Stimulated activated CD8-positive, alpha-beta memory T cell treated with anti-CD3 and anti-CD28 coated beads, Interleukin-15, amount 100 ng/mL, for 48 hours (primary cell): ENCODE results near the gene IQGAP2.
A peak's percentile ranks its signal among the peaks of the same experiment; 100 is the strongest.
"Not testable (repeated sequence)": the region's sequence is repeated elsewhere in the genome, so short reads cannot be mapped to it uniquely, and the experiment has no call there.

ENCODE experiments used
- DNase-seq, 2 donors: peaks; one replicate each; pipeline ENCODE4 v3.0.0-alpha.2; 2020; ENCODE audit warnings: low read depth in 2 of 2

The IQGAP2 gene

DNA sequence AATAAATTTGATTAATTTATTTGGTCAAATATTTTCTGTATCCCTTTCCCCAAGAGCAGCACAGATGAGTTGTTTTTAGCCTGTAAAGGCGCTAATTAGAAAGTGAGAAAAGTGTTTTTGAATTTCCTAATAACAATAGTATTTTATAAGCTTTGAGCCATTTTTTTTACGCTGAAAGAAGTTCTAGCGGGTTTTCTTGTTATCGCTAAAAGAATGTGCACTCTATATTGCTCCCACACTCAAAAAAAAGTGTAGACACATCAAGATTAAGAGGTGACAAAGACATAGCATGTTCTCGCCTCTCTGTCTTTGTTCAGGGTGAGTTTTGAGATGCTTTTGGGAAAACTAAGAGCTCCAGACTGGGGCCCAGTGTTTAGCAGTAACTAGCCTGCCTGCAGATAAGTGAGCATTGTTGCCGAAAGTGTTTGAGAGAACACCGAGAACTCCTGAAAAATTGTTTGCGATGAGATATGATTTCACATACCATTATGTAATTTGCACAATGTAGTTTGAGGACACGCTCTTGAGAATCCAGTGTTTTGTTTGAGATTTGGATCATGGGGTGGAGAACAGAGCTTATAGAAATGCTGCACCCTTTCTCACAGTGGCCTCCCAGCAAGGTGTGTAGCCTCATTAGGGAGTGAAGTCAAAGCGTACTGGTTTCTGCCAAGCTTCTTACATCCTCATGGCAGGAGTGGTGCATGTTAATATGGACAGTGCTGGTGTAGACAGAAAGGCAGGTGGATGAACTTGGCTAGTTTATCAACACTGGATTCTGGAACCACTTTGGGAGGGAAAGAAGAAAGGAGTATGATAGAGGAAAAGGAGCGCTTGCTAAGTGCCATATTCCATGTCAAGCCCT lies 314.4 kb downstream of the IQGAP2 start:
- DNase-seq: no peak

DNA sequence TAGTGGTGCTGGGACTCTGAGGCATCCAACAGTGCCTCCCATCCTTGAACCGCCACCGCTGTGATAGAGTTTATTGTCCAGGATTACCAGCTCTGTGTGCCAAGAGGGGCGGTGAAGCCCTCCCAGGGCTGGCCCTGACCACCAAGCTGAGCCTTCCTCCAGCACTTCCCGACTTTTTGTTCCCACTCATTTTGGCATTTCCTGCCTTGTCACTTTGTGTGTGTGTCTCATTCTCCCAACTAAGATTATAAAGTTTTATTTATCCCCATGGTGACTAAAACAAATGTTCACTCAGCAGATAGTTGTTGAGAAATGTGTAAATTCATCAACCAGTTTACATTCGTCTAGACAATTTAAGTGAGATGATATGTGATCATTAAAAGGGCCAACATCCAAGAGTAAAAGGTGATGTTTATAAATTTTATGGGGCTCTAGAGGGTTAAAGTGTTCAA lies 315.3 kb downstream of the IQGAP2 start:
- no peak for DNase-seq

DNA sequence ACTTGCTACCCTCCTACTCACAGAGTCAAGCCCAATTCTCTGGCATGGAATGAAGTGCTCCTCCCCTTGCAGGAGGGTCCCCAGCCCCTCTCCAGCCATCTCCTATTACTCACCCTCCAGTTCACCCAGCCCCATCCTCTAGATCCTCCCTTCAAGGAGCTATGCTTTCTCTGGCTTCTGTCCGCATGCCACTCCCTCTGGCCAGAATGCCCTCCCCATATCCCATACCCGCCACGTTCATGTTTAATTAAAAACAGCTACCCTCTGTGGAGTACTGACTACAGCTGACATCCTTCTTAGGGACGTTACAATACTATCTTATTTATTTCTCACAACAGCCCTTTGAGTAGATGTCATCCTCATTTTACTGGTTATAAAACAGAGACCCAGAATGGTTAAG lies 315.8 kb downstream of the IQGAP2 start:
- no peak for DNase-seq

DNA sequence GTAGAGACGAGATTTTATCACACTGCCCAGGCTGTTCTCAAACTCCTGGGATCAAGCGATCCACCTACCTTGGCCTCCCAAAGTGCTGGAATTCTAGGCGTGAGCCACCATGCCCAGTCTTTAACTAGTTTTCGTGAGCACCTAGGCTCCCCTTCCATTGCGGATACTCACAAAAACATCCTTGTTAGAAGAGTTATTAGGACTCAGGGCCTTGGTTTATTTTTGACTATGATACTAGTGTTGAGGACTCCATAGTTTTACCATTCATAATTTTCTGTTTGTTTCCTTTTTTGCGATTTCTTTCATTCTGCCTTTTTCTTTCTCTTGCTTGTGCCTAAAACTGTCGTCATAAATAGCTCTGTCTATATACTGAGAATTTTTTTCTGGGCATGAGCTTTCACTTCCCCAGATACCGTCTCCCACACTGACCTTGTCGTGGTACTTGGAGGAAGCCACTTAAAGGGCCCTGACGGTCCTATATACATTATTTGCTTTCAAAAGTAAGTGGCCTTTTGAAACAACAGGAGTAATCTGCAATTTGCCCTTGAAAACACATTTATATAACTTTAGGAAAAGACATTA lies 318.0 kb downstream of the IQGAP2 start:
- DNase-seq: no peak

DNA sequence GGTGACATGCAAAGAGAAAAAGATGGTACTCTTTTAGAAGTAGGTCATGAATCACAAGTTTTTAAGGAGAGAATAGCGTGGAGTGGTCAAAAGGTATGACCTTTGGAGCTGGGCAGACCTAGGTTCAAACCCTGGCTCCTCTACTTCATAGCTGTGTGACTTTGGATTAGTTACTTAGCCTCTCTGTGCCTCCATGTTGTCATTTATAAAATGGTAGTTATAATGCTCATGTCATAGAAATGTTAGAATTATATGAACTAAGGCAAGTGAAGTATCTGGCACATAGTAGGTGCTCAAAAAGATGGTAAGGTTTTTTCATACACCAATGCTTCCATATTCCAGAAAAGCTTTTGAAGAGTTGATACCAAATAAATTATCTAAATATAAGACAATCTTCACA lies 320.2 kb downstream of the IQGAP2 start:
- no peak for DNase-seq

DNA sequence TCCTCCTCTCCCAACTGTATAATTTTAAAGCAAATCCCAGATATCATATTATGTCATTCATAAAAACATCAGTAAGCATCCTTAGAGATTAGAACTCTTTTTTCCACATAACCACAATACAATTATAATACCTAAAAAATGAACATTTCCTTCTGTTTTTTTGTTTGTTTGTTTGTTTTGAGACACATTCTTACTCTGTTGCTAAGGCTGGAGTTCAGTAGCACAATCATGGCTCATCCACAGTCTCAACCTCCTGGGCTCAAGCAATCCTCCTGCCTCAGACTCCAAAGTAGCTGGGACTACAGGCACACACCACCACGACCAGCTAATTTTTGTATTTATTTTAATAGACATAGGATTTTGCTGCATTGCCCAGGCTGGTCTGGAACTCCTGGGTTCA lies 320.8 kb downstream of the IQGAP2 start:
- no peak for DNase-seq

DNA sequence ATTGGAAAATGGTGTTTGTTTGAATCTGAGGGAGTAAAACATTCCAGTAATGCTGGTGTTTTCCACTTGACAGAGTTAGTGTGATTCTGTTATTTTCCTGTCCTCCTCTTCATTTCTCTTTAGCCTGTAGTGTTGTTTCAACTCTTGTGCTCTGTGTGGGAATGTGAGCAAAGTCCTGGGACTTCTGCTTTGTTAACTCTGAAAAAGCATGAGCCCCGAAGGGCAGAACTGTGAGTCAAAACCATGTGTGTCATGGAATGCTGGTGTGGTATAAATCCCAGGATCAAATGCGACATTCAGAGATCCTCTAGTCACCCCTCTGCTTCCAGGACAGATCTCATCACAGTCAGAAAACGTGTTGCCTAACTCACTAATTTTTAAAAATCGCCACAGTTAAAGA lies 321.8 kb downstream of the IQGAP2 start:
- no peak for DNase-seq

DNA sequence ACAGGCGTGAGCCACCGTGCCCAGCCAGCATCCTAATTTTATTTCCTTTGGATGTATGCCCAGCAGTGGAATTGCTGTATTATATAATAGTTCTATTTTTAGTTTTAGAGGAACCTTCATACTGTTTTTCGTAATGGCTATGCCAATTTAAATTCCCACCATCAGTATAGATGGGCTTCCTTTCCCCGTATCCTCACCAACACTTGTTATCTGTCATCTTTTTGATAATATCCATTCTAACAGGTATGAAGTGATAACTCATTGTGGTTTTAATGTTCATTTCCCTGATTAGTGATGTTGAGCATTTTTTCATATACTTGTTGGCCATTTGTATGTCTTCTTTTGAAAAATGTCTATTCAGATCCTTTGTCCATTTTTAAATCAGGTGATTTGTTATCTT lies 325.9 kb downstream of the IQGAP2 start:
- DNase-seq: no peak

DNA sequence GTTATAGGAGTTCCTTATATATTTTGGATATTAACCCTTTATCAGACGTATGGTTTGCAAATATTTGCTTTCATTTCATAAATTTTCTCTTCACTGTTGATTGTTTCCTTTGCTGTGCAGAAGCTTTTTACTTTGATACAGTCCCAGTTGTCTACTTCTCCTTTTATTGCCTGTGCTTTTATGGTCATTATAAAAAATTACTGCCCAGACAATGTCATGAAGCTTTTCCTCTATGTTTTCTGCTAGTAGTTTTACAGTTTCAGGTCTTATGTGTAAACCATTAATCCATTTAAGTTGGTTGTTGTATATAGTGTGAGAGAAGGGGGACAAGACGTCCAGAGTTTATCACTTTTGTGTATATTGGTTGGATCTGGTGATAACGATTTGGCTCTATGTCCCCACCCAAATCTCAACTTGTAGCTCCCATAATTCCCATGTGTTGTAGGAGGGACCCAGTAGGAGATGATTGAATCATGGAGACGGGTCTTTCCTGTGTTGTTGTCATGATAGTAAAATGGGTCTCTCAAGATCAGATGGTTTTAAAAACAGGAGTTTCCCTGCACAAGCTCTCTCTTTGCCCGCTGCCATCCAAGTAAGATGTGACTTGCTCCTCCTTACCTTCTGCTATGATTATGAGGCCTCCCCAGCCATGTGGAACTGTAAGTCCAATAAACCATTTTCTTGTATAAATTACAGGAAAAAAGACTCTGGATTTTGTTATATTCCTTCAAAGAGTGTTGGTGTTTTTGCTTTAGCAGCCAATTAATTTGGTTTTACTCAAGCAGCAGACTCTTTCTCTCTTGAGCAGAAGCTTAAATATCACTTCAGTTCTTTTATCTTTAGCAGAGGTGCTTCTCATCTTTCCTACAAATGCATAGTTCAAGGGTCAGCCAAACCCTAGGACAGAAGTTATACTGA lies 326.5 kb downstream of the IQGAP2 start:
- no peak for DNase-seq

DNA sequence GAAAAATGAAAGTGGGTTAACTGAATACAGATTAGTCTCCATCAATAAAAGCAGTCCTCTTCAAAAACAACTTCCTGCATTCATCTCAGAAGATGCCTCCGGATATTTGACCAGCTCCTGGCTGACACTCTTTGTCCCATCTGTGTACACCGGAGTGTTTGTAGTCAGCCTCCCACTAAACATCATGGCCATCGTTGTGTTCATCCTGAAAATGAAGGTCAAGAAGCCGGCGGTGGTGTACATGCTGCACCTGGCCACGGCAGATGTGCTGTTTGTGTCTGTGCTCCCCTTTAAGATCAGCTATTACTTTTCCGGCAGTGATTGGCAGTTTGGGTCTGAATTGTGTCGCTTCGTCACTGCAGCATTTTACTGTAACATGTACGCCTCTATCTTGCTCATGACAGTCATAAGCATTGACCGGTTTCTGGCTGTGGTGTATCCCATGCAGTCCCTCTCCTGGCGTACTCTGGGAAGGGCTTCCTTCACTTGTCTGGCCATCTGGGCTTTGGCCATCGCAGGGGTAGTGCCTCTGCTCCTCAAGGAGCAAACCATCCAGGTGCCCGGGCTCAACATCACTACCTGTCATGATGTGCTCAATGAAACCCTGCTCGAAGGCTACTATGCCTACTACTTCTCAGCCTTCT lies 329.4 kb downstream of the IQGAP2 start:
- DNase-seq: no peak

DNA sequence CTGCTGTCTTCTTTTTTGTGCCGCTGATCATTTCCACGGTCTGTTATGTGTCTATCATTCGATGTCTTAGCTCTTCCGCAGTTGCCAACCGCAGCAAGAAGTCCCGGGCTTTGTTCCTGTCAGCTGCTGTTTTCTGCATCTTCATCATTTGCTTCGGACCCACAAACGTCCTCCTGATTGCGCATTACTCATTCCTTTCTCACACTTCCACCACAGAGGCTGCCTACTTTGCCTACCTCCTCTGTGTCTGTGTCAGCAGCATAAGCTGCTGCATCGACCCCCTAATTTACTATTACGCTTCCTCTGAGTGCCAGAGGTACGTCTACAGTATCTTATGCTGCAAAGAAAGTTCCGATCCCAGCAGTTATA lies 329.9 kb downstream of the IQGAP2 start:
- DNase-seq: peak in 1 of 2 donors; percentile 45

DNA sequence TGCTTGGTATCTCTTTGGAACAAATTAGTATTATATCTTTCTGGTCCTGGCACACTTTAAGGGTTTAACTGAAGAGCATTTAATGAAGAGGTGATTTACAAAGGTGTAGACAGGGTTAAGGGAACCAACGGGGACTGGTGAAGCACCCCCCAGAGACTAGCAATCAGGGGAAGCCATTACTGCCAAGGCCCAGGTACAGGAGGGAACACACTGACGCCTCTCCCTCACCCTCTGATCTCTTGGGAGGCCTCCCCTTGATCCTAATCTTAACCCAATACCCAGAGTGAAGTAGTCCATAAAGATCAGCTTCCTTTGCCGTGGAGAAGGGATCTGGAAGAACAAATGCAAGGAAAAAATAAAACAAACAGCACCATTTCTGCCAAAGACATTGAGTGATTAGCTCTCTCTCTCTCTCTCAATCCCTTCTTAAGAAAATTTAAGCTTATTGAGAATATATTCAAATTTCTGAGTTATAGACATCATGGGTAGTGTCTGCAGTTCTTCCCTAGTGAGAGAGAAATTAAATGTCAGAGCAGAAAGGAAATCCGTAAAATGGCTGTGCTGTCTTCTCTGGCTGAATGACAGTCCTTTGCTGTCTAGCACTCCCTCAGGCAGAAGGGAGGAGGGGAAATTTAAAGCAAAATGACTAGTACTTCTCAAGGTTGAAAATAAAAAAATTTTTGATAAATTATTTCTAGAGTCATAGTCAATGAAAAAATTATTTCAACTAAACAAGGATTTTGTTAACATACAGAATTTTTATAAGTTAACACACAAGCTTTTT lies 332.9 kb downstream of the IQGAP2 start:
- DNase-seq: no peak

DNA sequence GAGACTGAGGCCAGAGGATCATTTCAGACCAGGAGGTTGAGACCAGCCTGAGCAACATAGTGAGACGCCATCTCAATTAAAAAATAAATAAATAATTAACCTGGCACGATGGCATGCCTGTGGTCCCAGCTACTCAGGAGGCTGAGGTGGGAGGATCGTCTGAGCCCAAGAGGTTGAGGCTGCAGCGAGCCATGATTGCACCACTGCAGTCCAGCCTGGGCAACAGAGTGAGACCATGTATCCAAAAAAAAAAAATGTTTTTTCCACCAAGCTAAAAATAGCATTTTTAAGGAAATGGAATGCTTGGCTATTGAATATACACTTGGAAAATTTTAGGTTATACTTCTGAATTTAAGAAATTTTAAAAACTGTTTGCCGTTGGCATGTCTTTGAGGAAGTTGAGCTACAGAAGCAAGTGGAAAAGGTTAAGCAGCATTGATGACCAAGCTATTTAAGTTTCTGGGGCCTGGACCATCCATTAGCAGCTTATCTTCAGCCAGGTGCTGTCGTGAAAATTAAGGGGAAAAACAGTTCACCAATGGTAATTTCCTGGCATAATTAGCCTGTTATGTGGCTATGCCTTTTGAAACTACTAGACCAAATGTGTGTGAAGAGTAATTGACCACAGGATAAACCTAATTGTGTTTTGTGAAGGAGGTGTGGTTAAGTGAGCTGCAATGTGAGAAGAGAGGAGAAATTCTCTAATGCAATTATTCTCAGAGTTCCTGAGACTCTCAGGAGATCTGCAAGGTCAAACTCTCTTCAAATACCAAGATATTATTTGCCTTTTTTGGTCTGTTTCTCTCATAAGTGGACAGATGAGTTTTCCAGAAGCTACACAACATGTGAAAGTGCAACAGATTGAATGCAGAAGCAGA lies 333.8 kb downstream of the IQGAP2 start:
- DNase-seq: no peak

DNA sequence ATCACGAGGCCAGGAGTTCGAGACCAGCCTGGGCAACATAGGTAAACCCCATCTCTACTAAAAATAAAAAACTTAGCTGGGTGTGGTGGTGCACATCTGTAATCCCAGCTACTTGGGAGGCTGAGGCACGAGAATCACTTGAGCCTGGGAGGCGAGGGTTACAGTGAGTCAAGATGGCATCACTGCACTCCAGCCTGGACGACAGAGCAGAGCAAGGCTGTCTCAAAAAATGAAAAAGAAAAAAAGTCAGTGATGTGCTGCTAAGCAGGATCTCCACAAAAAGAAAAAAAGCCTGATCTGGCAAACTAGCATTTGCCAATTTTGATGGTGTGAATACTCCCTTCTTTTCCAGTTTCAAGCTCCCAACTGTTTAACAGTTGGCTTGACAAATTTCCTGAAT lies 334.8 kb downstream of the IQGAP2 start:
- no peak for DNase-seq

DNA sequence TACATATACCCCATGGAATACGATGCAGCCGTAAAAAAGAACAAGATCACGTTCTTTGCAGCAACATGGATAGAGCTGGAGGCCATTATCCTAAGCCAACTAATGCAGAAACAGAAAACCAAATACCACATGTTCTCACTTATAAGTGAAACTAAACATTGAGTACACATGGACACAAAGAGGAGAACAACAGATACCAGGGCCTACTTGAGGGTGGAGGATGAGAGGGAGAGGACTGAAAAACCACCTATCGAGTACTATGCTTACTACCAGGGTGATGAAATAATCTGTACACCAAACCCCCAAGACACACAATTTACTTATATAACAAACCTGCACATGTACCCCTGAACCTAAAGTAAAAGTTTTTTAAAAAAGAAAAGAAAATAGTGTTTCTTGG lies 338.4 kb downstream of the IQGAP2 start:
- not testable (repeated sequence) for DNase-seq

DNA sequence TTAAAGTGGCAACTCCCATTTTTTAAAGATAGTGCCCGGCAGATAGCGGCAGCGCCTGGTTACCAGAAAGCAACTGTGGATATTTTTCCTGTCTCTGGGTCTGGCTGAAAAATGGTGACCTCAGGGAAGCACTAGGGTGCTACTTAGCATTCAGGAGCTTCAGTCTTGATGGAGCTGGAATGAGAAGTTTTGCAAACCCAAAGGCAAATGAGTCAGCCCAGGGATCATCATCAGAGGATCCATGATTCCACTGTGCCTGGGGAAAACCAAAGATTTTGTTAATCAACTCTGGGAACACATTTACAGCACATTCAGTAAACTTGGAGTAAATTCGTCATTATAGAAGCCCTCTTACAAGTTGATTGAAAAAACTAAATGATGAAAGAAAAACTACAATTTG lies 339.5 kb downstream of the IQGAP2 start:
- DNase-seq: no peak

DNA sequence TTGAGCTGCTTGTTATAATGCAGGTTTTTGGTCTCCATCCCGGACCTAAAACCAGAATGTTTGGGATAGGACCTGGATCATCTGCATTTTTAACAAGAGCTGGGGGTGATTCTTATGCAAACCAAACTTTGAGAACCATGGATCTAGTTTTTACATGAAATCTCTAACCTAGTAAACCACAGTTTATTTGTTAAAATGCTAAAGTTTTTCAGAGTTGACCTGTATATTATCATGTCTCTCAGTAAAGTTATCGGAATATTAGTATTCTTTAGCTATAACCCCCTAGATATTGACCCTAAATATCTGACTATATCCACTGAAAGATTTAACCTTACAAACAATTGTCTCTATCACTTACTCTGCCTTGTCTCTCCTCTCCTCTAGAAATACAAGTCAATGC lies 341.5 kb downstream of the IQGAP2 start:
- no peak for DNase-seq

DNA sequence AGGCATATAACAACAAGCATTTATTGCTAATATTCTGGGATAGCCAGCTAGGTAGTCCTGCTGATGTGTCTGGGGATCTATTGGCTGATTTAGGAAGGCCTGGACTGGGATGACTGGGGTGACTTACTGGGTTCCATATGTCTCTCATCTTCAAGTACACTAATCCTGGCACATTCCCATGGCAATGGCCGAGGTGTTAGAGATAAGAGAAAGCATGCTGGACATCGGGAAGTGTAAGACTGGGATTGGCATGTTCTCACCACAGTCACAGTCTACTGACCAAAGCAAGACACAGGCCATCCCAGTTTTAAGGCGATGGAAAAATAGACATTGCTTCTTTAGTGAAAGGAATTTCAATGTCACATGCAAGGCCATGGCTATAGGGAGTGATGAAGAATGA lies 342.6 kb downstream of the IQGAP2 start:
- no peak for DNase-seq

DNA sequence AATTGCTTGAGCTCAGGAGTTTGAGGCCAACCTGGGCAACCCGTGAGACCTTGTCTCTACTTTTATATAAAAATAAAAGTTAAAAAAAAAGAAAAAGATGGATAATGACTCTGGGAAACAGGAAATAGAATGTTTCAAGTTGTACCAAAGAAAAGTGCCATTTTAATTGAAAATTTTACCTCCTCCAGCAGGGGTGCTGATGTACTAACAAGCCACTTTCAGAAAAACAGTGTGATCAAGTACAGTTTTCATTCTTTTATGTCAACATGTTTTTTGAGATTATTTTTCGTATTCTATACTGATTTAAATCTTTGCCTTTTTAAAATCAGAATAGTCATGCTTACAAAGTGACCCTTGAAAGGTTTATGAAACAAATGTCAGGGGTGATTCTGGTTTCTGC lies 343.6 kb downstream of the IQGAP2 start:
- no peak for DNase-seq

DNA sequence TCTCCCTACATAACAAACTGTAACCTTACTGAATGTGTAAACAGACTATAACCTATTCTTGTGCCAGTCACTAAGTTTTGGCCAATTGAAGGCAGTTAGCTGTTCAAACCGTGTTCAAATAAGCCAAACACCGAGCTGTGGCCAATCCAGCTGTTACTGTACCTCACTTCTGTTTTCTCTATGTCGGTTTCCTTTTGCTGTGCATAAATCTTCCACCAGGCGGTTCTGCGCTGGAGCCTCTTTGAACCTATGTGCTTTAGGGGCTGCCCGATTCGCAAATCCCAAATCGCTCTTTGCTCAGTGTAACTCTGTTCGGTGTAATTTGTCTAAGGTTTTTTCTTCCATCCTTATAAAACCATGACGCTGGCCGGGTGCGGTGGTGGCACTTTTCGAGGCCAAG lies 344.6 kb downstream of the IQGAP2 start:
- DNase-seq: no peak
